ENCODE results near the gene OSBPL5. TPM values are rescaled to one million over a fixed set of nuclear protein-coding genes. Genes with fewer than 3 reads are reported as not detected.

OSBPL5 gene
- total RNA-seq, 1 experiment from 2014 or later = 115 TPM

- BruUV-seq (replicated peaks) = no TSS peak
- no peak for TF ChIP-seq CTCF (IDR thresholded peaks at IDR 0.05; ENCODE audit: unreplicated experiment)
- H3K4me3 Mint-ChIP-seq (ENCODE audit: unreplicated experiment) = no peak overlapping the region
- ChIA-PET POLR2A (no interaction called here), CTCF (no interaction called here)
- no peaks in the 10 kb centered on the region for H3K27me3 Mint-ChIP-seq (ENCODE audit: insufficient read depth, unreplicated experiment)
- H3K4me1 Mint-ChIP-seq (ENCODE audit: insufficient read depth, unreplicated experiment) = no peaks in the 10 kb centered on the region
- H3K9me3 Mint-ChIP-seq (ENCODE audit: unreplicated experiment) = peaks cover 9% of the 10 kb centered on the region
- no peak overlapping the region for H3K27ac Mint-ChIP-seq (ENCODE audit: low read depth, unreplicated experiment)
- intact Hi-C loops (cut with micrococcal nuclease) = no loop called here
- no peak for DNase-seq (ENCODE audit: unreplicated experiment)
- no peaks in the 10 kb centered on the region for H3K36me3 Mint-ChIP-seq (ENCODE audit: insufficient read depth, unreplicated experiment)
Measured at GRCh38 chr11:3176487-3176886, 11.4 kb upstream of the OSBPL5 start.

GRCh38 chr11:3175194-3175593 is 10.1 kb upstream of the OSBPL5 start:
- BruUV-seq (replicated peaks) = no TSS peak
- intact Hi-C loops (cut with micrococcal nuclease) = no loop called here
- no peaks in the 10 kb centered on the region for H3K36me3 Mint-ChIP-seq (ENCODE audit: insufficient read depth, unreplicated experiment)
- ChIA-PET POLR2A (no interaction called here), CTCF (no interaction called here)
- H3K9me3 Mint-ChIP-seq (ENCODE audit: unreplicated experiment) = peaks cover 9% of the 10 kb centered on the region
- H3K27me3 Mint-ChIP-seq (ENCODE audit: insufficient read depth, unreplicated experiment) = no peaks in the 10 kb centered on the region
- no peak overlapping the region for H3K4me3 Mint-ChIP-seq (ENCODE audit: unreplicated experiment)
- H3K4me1 Mint-ChIP-seq (ENCODE audit: insufficient read depth, unreplicated experiment) = peaks cover under 1% of the 10 kb centered on the region
- DNase-seq (ENCODE audit: unreplicated experiment) = no peak
- TF ChIP-seq CTCF (IDR thresholded peaks at IDR 0.05; ENCODE audit: unreplicated experiment) = no peak
- no peak overlapping the region for H3K27ac Mint-ChIP-seq (ENCODE audit: low read depth, unreplicated experiment)

GRCh38 chr11:3174387-3174786 is 9.3 kb upstream of the OSBPL5 start:
- intact Hi-C loops (cut with micrococcal nuclease) = no loop called here
- BruUV-seq (replicated peaks) = no TSS peak
- H3K27ac Mint-ChIP-seq (ENCODE audit: low read depth, unreplicated experiment) = no peak overlapping the region
- TF ChIP-seq CTCF (IDR thresholded peaks at IDR 0.05; ENCODE audit: unreplicated experiment) = no peak
- peaks cover 7% of the 10 kb centered on the region for H3K4me1 Mint-ChIP-seq (ENCODE audit: insufficient read depth, unreplicated experiment)
- no peak overlapping the region for H3K4me3 Mint-ChIP-seq (ENCODE audit: unreplicated experiment)
- no peaks in the 10 kb centered on the region for H3K36me3 Mint-ChIP-seq (ENCODE audit: insufficient read depth, unreplicated experiment)
- ChIA-PET CTCF (no interaction called here), POLR2A (no interaction called here)
- DNase-seq (ENCODE audit: unreplicated experiment) = no peak
- no peaks in the 10 kb centered on the region for H3K27me3 Mint-ChIP-seq (ENCODE audit: insufficient read depth, unreplicated experiment)
- peaks cover 9% of the 10 kb centered on the region for H3K9me3 Mint-ChIP-seq (ENCODE audit: unreplicated experiment)

- H3K4me1 Mint-ChIP-seq (ENCODE audit: insufficient read depth, unreplicated experiment) = peaks cover 7% of the 10 kb centered on the region
- POLR2A ChIA-PET = no interaction called here
- H3K4me3 Mint-ChIP-seq (ENCODE audit: unreplicated experiment) = no peak overlapping the region
- no peaks in the 10 kb centered on the region for H3K27me3 Mint-ChIP-seq (ENCODE audit: insufficient read depth, unreplicated experiment)
- H3K27ac Mint-ChIP-seq (ENCODE audit: low read depth, unreplicated experiment) = no peak overlapping the region
- intact Hi-C loops (cut with micrococcal nuclease) = no loop called here
- CTCF ChIA-PET = no interaction called here
- BruUV-seq (replicated peaks) = no TSS peak
- DNase-seq (ENCODE audit: unreplicated experiment) = no peak
- peaks cover 9% of the 10 kb centered on the region for H3K9me3 Mint-ChIP-seq (ENCODE audit: unreplicated experiment)
- H3K36me3 Mint-ChIP-seq (ENCODE audit: insufficient read depth, unreplicated experiment) = no peaks in the 10 kb centered on the region
- TF ChIP-seq CTCF (IDR thresholded peaks at IDR 0.05; ENCODE audit: unreplicated experiment) = no peak
Measured at GRCh38 chr11:3173795-3174194, 8.7 kb upstream of the OSBPL5 start.

Data from MCF 10A (cell line).